SW480 (cell line): ENCODE results near the gene KIAA0232.
A peak's percentile ranks its signal among the peaks of the same experiment; 100 is the strongest.

Source experiments
- DNase-seq: peaks from one replicate; pipeline ENCODE4 v3.0.0-alpha.2; 2016; ENCODE audit warnings: low spot score

Gene KIAA0232

GRCh38 chr4:6847178-6847577 is 64.7 kb downstream of the KIAA0232 start:
- no peak for DNase-seq

GRCh38 chr4:6848717-6849305 is 66.3 kb downstream of the KIAA0232 start:
- DNase-seq = no peak

GRCh38 chr4:6849691-6850090 is 67.2 kb downstream of the KIAA0232 start:
- DNase-seq = no peak

- no peak for DNase-seq
These were observed 68.9 kb downstream of the KIAA0232 start for GRCh38 chr4:6851431-6851830.

- DNase-seq = no peak
These were observed 69.4 kb downstream of the KIAA0232 start for GRCh38 chr4:6851962-6852361.

- no peak for DNase-seq
These were observed 70.1 kb downstream of the KIAA0232 start for GRCh38 chr4:6852582-6852981.

- no peak for DNase-seq
These were observed 71.7 kb downstream of the KIAA0232 start for GRCh38 chr4:6854098-6854744.

- peak; percentile 73 for DNase-seq
These were observed 73.3 kb downstream of the KIAA0232 start for GRCh38 chr4:6855692-6856297.

GRCh38 chr4:6856391-6856790 is 73.9 kb downstream of the KIAA0232 start:
- no peak for DNase-seq

- no peak for DNase-seq
These were observed 74.7 kb downstream of the KIAA0232 start for GRCh38 chr4:6857009-6857882.

GRCh38 chr4:6858997-6859396 is 76.5 kb downstream of the KIAA0232 start:
- DNase-seq = no peak

GRCh38 chr4:6859543-6859942 is 77.0 kb downstream of the KIAA0232 start:
- DNase-seq = no peak

GRCh38 chr4:6868386-6868785 is 85.9 kb downstream of the KIAA0232 start:
- no peak for DNase-seq

- DNase-seq = no peak
These were observed 87.4 kb downstream of the KIAA0232 start for GRCh38 chr4:6869944-6870343.

- peak; percentile 9 for DNase-seq
These were observed 90.8 kb downstream of the KIAA0232 start for GRCh38 chr4:6873291-6873690.

- DNase-seq = peak; percentile 62
These were observed 91.4 kb downstream of the KIAA0232 start for GRCh38 chr4:6873792-6874461.

GRCh38 chr4:6874981-6875380 is 92.5 kb downstream of the KIAA0232 start:
- DNase-seq = no peak

- DNase-seq = no peak
These were observed 92.9 kb downstream of the KIAA0232 start for GRCh38 chr4:6875431-6875831.

GRCh38 chr4:6876440-6876839 is 93.9 kb downstream of the KIAA0232 start:
- DNase-seq = no peak

GRCh38 chr4:6877067-6877466 is 94.5 kb downstream of the KIAA0232 start:
- no peak for DNase-seq

- DNase-seq = no peak
These were observed 96.0 kb downstream of the KIAA0232 start for GRCh38 chr4:6878451-6879059.

- DNase-seq = no peak
These were observed 98.2 kb downstream of the KIAA0232 start for GRCh38 chr4:6880691-6881090.
